Calu3 (cell line): ENCODE results near the gene SPON2. TPM values are rescaled to one million over a fixed set of nuclear protein-coding genes. Genes with fewer than 3 reads are reported as not detected.
A peak's percentile ranks its signal among the peaks of the same experiment; 100 is the strongest.

Experiments
- BruUV-seq: library from RNA; stranded (reverse); fragments of 400-500 nt; replicated peaks from 2 replicates; lab custom pipeline; 2021; lab: Mats Ljungman, UMichigan
- CTCF ChIA-PET: fragments of 300-600 bp; sonication (Branson Sonifier 250); formaldehyde crosslinking; loops from one replicate; lab custom pipeline; 2022; ENCODE audit warnings: antibody characterized with exemption; lab: Charles Lee
- DNase-seq: peaks from one replicate; pipeline ENCODE4 v3.0.0; 2022
- H3K27ac Mint-ChIP-seq: one replicate; pipeline ENCODE4 v1.8.0; 2022; ENCODE audit warnings: mixed read lengths; ENCODE audit not compliant: unreplicated experiment
- H3K27me3 Mint-ChIP-seq: one replicate; pipeline ENCODE4 v1.8.0; 2022; ENCODE audit warnings: mixed read lengths; ENCODE audit not compliant: unreplicated experiment
- H3K36me3 Mint-ChIP-seq: one replicate; pipeline ENCODE4 v1.8.0; 2022; ENCODE audit warnings: mild to moderate bottlenecking, moderate library complexity, mixed read lengths; ENCODE audit not compliant: insufficient read depth, unreplicated experiment
- H3K4me1 Mint-ChIP-seq: one replicate; pipeline ENCODE4 v1.8.0; 2022; ENCODE audit warnings: mild to moderate bottlenecking, low read depth, mixed read lengths; ENCODE audit not compliant: unreplicated experiment
- H3K4me3 Mint-ChIP-seq: one replicate; pipeline ENCODE4 v1.8.0; 2022; ENCODE audit warnings: mild to moderate bottlenecking, low read depth, moderate library complexity, mixed read lengths; ENCODE audit not compliant: unreplicated experiment
- H3K9me3 Mint-ChIP-seq: one replicate; pipeline ENCODE4 v1.8.0; 2022; ENCODE audit warnings: low read depth, mixed read lengths; ENCODE audit not compliant: unreplicated experiment
- CTCF ChIP-seq: fragments of 200-600 bp; IDR thresholded peaks from one replicate; pipeline ENCODE4 v1.8.0; 2022; ENCODE audit warnings: antibody characterized with exemption; ENCODE audit not compliant: unreplicated experiment
- intact Hi-C: fragments of 100-400 bp; cut with micrococcal nuclease; formaldehyde crosslinking; loops from one replicate; pipeline ENCODE4 v1.10.0; 2022; ENCODE audit not compliant: unreplicated experiment
- total RNA-seq: library from RNA; stranded (reverse); gene quantifications from 2 replicates; pipeline ENCODE4 v1.2.3, GENCODE V29; 2022

Gene SPON2
- total RNA-seq, 1 experiment from 2014 or later: 2.2 TPM

- Mint-ChIP-seq H3K36me3 (peaks cover 4% of the 10 kb centered on the region), H3K4me3 (no peak overlapping the region), H3K9me3 (no peaks in the 10 kb centered on the region), H3K4me1 (no peaks in the 10 kb centered on the region), H3K27me3 (peaks cover 12% of the 10 kb centered on the region), H3K27ac (no peak overlapping the region)
- intact Hi-C loops: no loop called here
- DNase-seq: no peak
- BruUV-seq: no TSS peak
- CTCF ChIA-PET: interaction anchor here (1.3 kb wide), 1 partner anchor 11 kb away, joined by 3 read pairs; no protein-coding TSS in a partner anchor
- TF ChIP-seq CTCF: no peak
Observed at GRCh38 chr4:1169691-1170096, 2.7 kb downstream of the SPON2 start.

- BruUV-seq: no TSS peak
- intact Hi-C loops: no loop called here
- H3K9me3 Mint-ChIP-seq: no peaks in the 10 kb centered on the region
- no peak for DNase-seq
- TF ChIP-seq CTCF: no peak
- H3K4me3 Mint-ChIP-seq: no peak overlapping the region
- no peaks in the 10 kb centered on the region for H3K4me1 Mint-ChIP-seq
- H3K27me3 Mint-ChIP-seq: peaks cover 12% of the 10 kb centered on the region
- H3K27ac Mint-ChIP-seq: no peak overlapping the region
- peaks cover 4% of the 10 kb centered on the region for H3K36me3 Mint-ChIP-seq
- CTCF ChIA-PET: interaction anchor here (1.3 kb wide), 1 partner anchor 11 kb away, joined by 3 read pairs; no protein-coding TSS in a partner anchor
Observed at GRCh38 chr4:1169171-1169671, 3.2 kb downstream of the SPON2 start.

DNA sequence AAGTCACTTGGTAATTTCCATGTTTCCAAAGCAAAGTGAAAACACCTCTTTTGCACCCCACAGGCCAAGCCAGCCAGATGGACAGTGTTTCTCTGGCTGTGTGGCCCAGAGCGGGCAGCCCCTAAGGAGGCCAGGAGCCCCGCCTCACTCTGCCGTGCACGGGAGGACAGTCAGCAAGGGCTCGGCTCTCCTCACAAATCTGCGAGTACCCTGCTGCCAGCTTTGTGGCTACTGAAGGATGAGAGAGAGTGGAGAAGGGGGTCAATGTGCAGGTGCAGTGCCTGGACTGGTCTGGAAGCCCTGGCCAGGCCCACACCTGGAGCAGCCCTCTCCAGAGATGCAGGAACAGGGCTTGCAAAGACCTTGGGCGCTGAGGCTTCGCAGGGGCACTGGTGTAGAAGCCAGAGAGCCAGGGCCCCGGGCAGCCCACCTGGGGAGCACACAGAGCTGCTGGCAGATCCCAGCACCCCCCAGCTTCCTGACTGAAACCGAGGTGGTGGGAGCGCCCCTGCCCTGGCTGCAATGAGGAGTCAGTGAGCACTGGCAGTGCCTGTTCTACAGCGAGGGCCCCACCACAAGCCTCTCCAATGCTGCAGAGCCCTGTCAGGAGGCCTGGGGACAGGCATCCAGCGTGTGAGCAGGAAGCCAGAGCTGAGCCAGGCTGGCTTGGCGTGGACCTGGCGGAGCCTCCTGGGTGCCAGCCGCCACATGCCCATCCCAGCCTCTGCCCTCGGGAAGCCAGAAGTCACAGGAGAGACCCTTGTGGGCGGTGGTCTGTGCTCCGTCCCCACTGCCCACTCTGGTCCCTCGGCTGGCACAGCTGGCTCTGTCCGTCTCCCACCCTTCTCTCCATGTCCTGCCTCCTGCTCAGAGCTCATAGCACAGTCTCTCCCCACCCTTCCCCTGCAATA, 3.9 kb downstream of the SPON2 start:
- Mint-ChIP-seq H3K4me3 (peak overlapping the region; percentile 66), H3K27ac (no peak overlapping the region), H3K36me3 (peaks cover 4% of the 10 kb centered on the region), H3K27me3 (peaks cover 12% of the 10 kb centered on the region), H3K9me3 (no peaks in the 10 kb centered on the region), H3K4me1 (peaks cover 3% of the 10 kb centered on the region)
- TF ChIP-seq CTCF: no peak
- BruUV-seq: no TSS peak
- intact Hi-C loops: no loop called here
- DNase-seq: no peak
- CTCF ChIA-PET: interaction anchor here (0.6 to 1.1 kb wide), 3 partner anchors 14 to 110 kb away, joined by 3 to 9 read pairs (median 3); no protein-coding TSS in a partner anchor

DNA sequence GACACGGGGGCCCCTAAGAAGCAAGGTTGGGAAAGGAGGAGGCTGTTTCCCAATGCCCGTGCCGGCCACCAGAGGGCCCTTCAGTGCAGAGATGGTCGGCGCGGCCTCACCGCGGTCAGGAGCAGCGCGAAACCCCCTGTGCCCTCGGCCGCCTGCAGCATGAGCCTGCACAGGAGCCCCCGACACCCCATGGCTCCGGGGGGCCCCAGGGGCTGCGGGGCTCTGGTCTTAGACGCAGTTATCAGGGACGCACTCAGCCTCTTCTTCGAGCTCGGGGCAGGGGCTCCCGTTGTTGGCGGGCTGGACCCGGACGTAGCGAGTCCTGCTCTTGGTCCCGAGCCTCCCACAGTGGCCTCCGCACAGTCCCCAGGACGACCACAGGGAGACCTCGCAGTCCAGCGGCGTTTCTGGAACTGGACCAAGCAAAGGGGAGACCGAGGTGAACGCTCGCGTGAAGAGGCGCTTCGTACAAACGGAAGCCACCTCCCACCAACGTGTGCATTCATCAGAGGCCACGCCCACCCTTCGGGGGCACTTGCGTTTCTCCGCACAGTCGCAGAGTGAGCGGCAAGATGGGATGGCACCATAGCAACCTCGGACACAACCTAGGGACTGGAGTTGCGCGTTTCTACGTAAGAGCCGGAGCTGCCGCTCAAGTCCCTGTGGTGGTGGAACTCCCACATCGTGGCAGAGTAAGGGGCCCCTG, 5.0 kb downstream of the SPON2 start:
- CTCF ChIA-PET: interaction anchor here (0.6 to 1.1 kb wide), 3 partner anchors 13 to 109 kb away, joined by 3 to 9 read pairs (median 3); no protein-coding TSS in a partner anchor
- peaks cover 9% of the 10 kb centered on the region for H3K4me1 Mint-ChIP-seq
- H3K27me3 Mint-ChIP-seq: peaks cover 12% of the 10 kb centered on the region
- peak overlapping the region; percentile 66 for H3K4me3 Mint-ChIP-seq
- no peak overlapping the region for H3K27ac Mint-ChIP-seq
- DNase-seq: peak; percentile 74
- no peaks in the 10 kb centered on the region for H3K9me3 Mint-ChIP-seq
- BruUV-seq: no TSS peak
- peaks cover 4% of the 10 kb centered on the region for H3K36me3 Mint-ChIP-seq
- intact Hi-C loops: no loop called here
- peak; percentile 67 for TF ChIP-seq CTCF
